Measurements from ENCODE around the gene LMF1.
A peak's percentile ranks its signal among the peaks of the same experiment; 100 is the strongest.

Gene LMF1

GRCh38 chr16:813916-814412 lies 156.8 kb downstream of the LMF1 start:
- DNase-seq (ENCODE audit: low read depth) = no peak
- H3K4me3 ChIP-seq (ENCODE audit: low read depth, low read length) = peak overlapping the region; percentile 21

GRCh38 chr16:813204-813915 lies 157.4 kb downstream of the LMF1 start:
- no peak for DNase-seq (ENCODE audit: low read depth)
- H3K4me3 ChIP-seq (ENCODE audit: low read depth, low read length) = peak overlapping the region; percentile 21

- H3K4me3 ChIP-seq (ENCODE audit: low read depth, low read length) = peak overlapping the region; percentile 72
- DNase-seq (ENCODE audit: low read depth) = no peak
Observed at GRCh38 chr16:808085-808386, 162.7 kb downstream of the LMF1 start.

GRCh38 chr16:807347-808084 lies 163.3 kb downstream of the LMF1 start:
- peak overlapping the region; percentile 72 for H3K4me3 ChIP-seq (ENCODE audit: low read depth, low read length)
- DNase-seq (ENCODE audit: low read depth) = peak; percentile 64

- no peak overlapping the region for H3K4me3 ChIP-seq (ENCODE audit: low read depth, low read length)
- no peak for DNase-seq (ENCODE audit: low read depth)
Observed at GRCh38 chr16:805474-805873, 165.3 kb downstream of the LMF1 start.

GRCh38 chr16:804193-805048 lies 166.4 kb downstream of the LMF1 start:
- no peak overlapping the region for H3K4me3 ChIP-seq (ENCODE audit: low read depth, low read length)
- no peak for DNase-seq (ENCODE audit: low read depth)

GRCh38 chr16:803754-804080 lies 167.1 kb downstream of the LMF1 start:
- no peak for DNase-seq (ENCODE audit: low read depth)
- no peak overlapping the region for H3K4me3 ChIP-seq (ENCODE audit: low read depth, low read length)
